Right atrium auricular region (tissue), 2 donors: ENCODE measurements around the gene CCDC6. TPM values are rescaled to one million over a fixed set of nuclear protein-coding genes. Genes with fewer than 3 reads are reported as not detected.

Experiments used
- DNase-seq: peaks from one replicate; pipeline ENCODE4 v3.0.0-alpha.2; 2019; ENCODE audit warnings: low spot score
- H3K27ac ChIP-seq, 2 donors: fragments of 200-600 bp; sonication (generic); 1 replicate in 1 of 2; 2 replicates in 1 of 2; pipeline ENCODE4 v1.5.1; 2016 to 2019
- H3K27me3 ChIP-seq, 2 donors: fragments of 200-600 bp; sonication (generic); one replicate each; pipeline versions ENCODE4 v1.5.1 to v1.6.0; 2017 to 2019
- H3K36me3 ChIP-seq: fragments of 200-600 bp; sonication (generic); one replicate; pipeline ENCODE4 v1.5.1; 2016
- H3K4me1 ChIP-seq, 2 donors: fragments of 200-600 bp; sonication (generic); one replicate each; pipeline versions ENCODE4 v1.5.1 to v1.6.0; 2017 to 2019
- H3K4me3 ChIP-seq, 2 donors: fragments of 200-600 bp; sonication (generic); 1 replicate in 1 of 2; 2 replicates in 1 of 2; pipeline ENCODE4 v1.5.1; 2017 to 2019; ENCODE audit warnings: mild to moderate bottlenecking in 1 of 2, moderate library complexity in 1 of 2
- H3K9me3 ChIP-seq, 2 donors: fragments of 200-600 bp; sonication (generic); one replicate each; pipeline ENCODE4 v1.5.1; 2019
- CTCF ChIP-seq, 2 donors: fragments of 200-600 bp; sonication (generic); IDR thresholded peaks; one replicate each; pipeline ENCODE4 v1.5.1; 2019; ENCODE audit warnings: antibody characterized with exemption in 2 of 2
- total RNA-seq, 2 donors: library from RNA; depleted of rRNA; stranded (reverse); fragments of >200 nt; gene quantifications; one replicate each; pipeline ENCODE4 v1.1.0, GENCODE V29; 2016

Gene CCDC6
- total RNA-seq, 2 donors from 2014 or later = 19.1 to 22.7 TPM

GRCh38 chr10:59831658-59832503 lies 74.5 kb downstream of the CCDC6 start:
- no peak for TF ChIP-seq CTCF (IDR thresholded peaks at IDR 0.05)
- Histone ChIP-seq H3K9me3 (no peaks in the 10 kb centered on the region), H3K36me3 (peaks cover 10% of the 10 kb centered on the region), H3K27me3 (no peaks in the 10 kb centered on the region), H3K4me3 (no peak overlapping the region), H3K4me1 (peaks cover 0 to 7% of the 10 kb centered on the region in 2 donors), H3K27ac (no peak overlapping the region)
- DNase-seq = no peak

- Histone ChIP-seq H3K4me3 (no peak overlapping the region), H3K4me1 (peaks cover 0 to 7% of the 10 kb centered on the region in 2 donors), H3K9me3 (no peaks in the 10 kb centered on the region), H3K27ac (no peak overlapping the region), H3K36me3 (peaks cover 10% of the 10 kb centered on the region), H3K27me3 (no peaks in the 10 kb centered on the region)
- TF ChIP-seq CTCF (IDR thresholded peaks at IDR 0.05) = peak; percentile 56 to 80
- DNase-seq = peak; percentile 63
Observed at GRCh38 chr10:59830601-59831259, 75.6 kb downstream of the CCDC6 start.

- peaks cover 0 to 7% of the 10 kb centered on the region in 2 donors for H3K4me1 ChIP-seq
- H3K27me3 ChIP-seq = no peaks in the 10 kb centered on the region
- H3K4me3 ChIP-seq = no peak overlapping the region
- H3K36me3 ChIP-seq = peaks cover 10% of the 10 kb centered on the region
- H3K9me3 ChIP-seq = no peaks in the 10 kb centered on the region
- TF ChIP-seq CTCF (IDR thresholded peaks at IDR 0.05) = no peak
- DNase-seq = no peak
- H3K27ac ChIP-seq = no peak overlapping the region
Observed at GRCh38 chr10:59829601-59830000, 76.8 kb downstream of the CCDC6 start.

GRCh38 chr10:59829024-59829423 lies 77.3 kb downstream of the CCDC6 start:
- no peak for TF ChIP-seq CTCF (IDR thresholded peaks at IDR 0.05)
- H3K27ac ChIP-seq = no peak overlapping the region
- H3K27me3 ChIP-seq = no peaks in the 10 kb centered on the region
- H3K36me3 ChIP-seq = peaks cover 10% of the 10 kb centered on the region
- H3K4me3 ChIP-seq = no peak overlapping the region
- H3K9me3 ChIP-seq = no peaks in the 10 kb centered on the region
- H3K4me1 ChIP-seq = peaks cover 0 to 7% of the 10 kb centered on the region in 2 donors
- no peak for DNase-seq

- peaks cover 0 to 14% of the 10 kb centered on the region in 2 donors for H3K4me1 ChIP-seq
- no peaks in the 10 kb centered on the region for H3K27me3 ChIP-seq
- H3K36me3 ChIP-seq = no peaks in the 10 kb centered on the region
- TF ChIP-seq CTCF (IDR thresholded peaks at IDR 0.05) = no peak
- no peak overlapping the region for H3K4me3 ChIP-seq
- no peak for DNase-seq
- H3K27ac ChIP-seq = no peak overlapping the region
- no peaks in the 10 kb centered on the region for H3K9me3 ChIP-seq
Observed at GRCh38 chr10:59825932-59826331, 80.4 kb downstream of the CCDC6 start.
